Fibroblast of villous mesenchyme (primary cell): ENCODE measurements around the gene CD164L2. TPM values are rescaled to one million over a fixed set of nuclear protein-coding genes. Genes with fewer than 3 reads are reported as not detected.
"Not testable (repeated sequence)": the region's sequence is repeated elsewhere in the genome, so short reads cannot be mapped to it uniquely, and the experiment has no call there.

ENCODE experiments used
- DNase-seq: peaks from one replicate; pipeline ENCODE4 v3.0.0-alpha.2; 2010; ENCODE audit warnings: low read depth
- H3K4me3 ChIP-seq: 2 replicates; pipeline ENCODE4 v1.5.1; 2011; ENCODE audit warnings: low read depth, mild to moderate bottlenecking, low read length
- CTCF ChIP-seq: IDR thresholded peaks from 2 replicates; pipeline ENCODE4 v1.5.1; 2012; ENCODE audit warnings: low read depth, mild to moderate bottlenecking, low read length; ENCODE audit not compliant: insufficient read depth
- total RNA-seq: library from RNA; depleted of rRNA; stranded (reverse); fragments of >200 nt; gene quantifications from 2 replicates; pipeline ENCODE4 v1.2.3, GENCODE V29; 2012

The CD164L2 gene
- total RNA-seq, 1 donor: not detected

GRCh38 chr1:27394282-27394658, 11.1 kb upstream of the CD164L2 start:
- H3K4me3 ChIP-seq: no peak overlapping the region
- TF ChIP-seq CTCF: no peak
- DNase-seq: no peak

- no peak for TF ChIP-seq CTCF
- no peak overlapping the region for H3K4me3 ChIP-seq
- no peak for DNase-seq
These were observed 10.6 kb upstream of the CD164L2 start for GRCh38 chr1:27393641-27394281.

GRCh38 chr1:27392778-27393635, 9.9 kb upstream of the CD164L2 start:
- TF ChIP-seq CTCF: peak; percentile 39
- H3K4me3 ChIP-seq: peak overlapping the region; percentile 72
- DNase-seq: no peak

GRCh38 chr1:27392096-27392777, 9.1 kb upstream of the CD164L2 start, which contains the start of gene GPR3:
TSS of gene GPR3 (plus strand) at chr1:27392622. CDS start at chr1:27393799, 1,177 bp downstream.
- peak; percentile 94 for DNase-seq
- peak; percentile 58 for TF ChIP-seq CTCF
- H3K4me3 ChIP-seq: peak within 1 kb of the TSS; percentile 72

GRCh38 chr1:27391511-27392095, 8.5 kb upstream of the CD164L2 start:
- H3K4me3 ChIP-seq: peak overlapping the region; percentile 43
- TF ChIP-seq CTCF: no peak
- DNase-seq: peak; percentile 56

GRCh38 chr1:27388337-27389005, 5.3 kb upstream of the CD164L2 start:
- peak; percentile 48 for DNase-seq
- TF ChIP-seq CTCF: peak; percentile 90

GRCh38 chr1:27384797-27385196, 1.7 kb upstream of the CD164L2 start:
- DNase-seq, H3K4me3 ChIP-seq: not testable (repeated sequence)

More at GRCh38 chr1:27388337-27389005, 5.3 kb upstream of the CD164L2 start:
- no peak overlapping the region for H3K4me3 ChIP-seq
